LNCaP clone FGC (cell line): Measurements from ENCODE around the gene EFCAB3.

Source experiments
- DNase-seq: peaks from one replicate; pipeline ENCODE4 v3.0.0-alpha.2; 2011; ENCODE audit warnings: low read depth
- H3K4me3 ChIP-seq: 2 replicates; pipeline ENCODE4 v1.5.1; 2011; ENCODE audit warnings: mild to moderate bottlenecking, low read depth, low read length, control low read depth
- TF ChIP-seq, protein P1 (sequence below): IDR thresholded peaks from 2 replicates; pipeline ENCODE4 v1.5.1; 2012; ENCODE audit warnings: mild to moderate bottlenecking; ENCODE audit not compliant: control insufficient read depth, insufficient read depth; ENCODE audit errors: extremely low read depth

The EFCAB3 gene

DNA sequence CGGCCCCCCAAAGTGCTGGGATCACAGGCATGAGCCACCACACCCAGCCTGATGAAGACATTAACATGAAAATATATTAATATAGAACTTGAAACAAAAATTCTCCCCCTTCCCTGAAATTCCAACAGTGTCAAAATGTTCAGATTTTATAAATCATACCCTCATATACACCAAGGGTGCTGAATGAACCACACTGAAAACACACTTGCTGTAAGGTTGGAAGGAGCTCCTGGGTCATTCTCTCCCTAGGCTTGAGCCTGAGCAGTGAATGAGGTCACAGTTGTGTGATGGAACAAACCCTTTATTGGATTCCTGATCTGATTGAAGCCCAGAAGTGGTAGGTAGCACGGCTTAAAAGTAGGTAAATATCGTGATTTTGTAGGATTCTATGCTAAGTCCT lies at the start of gene EFCAB3:
Gene EFCAB3, plus strand, starts transcription at position 301 of the 400 bp plus-strand sequence. CDS start 2,427 bp downstream, outside the sequence.
- no peak for DNase-seq
- TF ChIP-seq, protein P1, sequence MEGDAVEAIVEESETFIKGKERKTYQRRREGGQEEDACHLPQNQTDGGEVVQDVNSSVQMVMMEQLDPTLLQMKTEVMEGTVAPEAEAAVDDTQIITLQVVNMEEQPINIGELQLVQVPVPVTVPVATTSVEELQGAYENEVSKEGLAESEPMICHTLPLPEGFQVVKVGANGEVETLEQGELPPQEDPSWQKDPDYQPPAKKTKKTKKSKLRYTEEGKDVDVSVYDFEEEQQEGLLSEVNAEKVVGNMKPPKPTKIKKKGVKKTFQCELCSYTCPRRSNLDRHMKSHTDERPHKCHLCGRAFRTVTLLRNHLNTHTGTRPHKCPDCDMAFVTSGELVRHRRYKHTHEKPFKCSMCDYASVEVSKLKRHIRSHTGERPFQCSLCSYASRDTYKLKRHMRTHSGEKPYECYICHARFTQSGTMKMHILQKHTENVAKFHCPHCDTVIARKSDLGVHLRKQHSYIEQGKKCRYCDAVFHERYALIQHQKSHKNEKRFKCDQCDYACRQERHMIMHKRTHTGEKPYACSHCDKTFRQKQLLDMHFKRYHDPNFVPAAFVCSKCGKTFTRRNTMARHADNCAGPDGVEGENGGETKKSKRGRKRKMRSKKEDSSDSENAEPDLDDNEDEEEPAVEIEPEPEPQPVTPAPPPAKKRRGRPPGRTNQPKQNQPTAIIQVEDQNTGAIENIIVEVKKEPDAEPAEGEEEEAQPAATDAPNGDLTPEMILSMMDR = no peak
- no peak within 1 kb of the TSS for H3K4me3 ChIP-seq

- no peak for DNase-seq
- no peak overlapping the region for H3K4me3 ChIP-seq
- TF ChIP-seq, protein P1 = no peak
Observed at GRCh38 chr17:62336527-62336926, 43.8 kb upstream of the EFCAB3 start.

GRCh38 chr17:62343764-62344270 lies 36.5 kb upstream of the EFCAB3 start:
- TF ChIP-seq, protein P1 = no peak
- H3K4me3 ChIP-seq = no peak overlapping the region
- no peak for DNase-seq

DNA sequence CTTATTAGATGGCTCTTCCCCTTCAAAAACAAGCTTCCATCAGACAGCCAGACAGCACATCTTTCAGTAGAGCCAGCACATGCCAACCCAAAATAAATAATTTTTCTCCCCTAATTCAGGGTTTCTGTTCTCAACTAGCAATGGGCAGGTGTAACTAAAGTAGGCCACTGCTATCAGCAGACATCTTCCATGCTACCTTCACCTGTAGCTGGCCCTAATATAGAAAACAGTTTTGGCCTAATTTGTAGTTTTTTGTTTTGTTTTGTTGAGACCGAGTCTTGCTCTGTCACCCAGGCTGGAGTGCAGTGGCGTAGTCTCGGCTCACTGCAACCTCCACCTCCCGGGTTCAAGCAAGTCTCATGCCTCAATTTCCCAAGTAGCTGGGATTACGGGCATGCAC lies 29.2 kb upstream of the EFCAB3 start:
- no peak overlapping the region for H3K4me3 ChIP-seq
- no peak for DNase-seq
- TF ChIP-seq, protein P1 = no peak

- TF ChIP-seq, protein P1 = no peak
- no peak for DNase-seq
- H3K4me3 ChIP-seq = no peak overlapping the region
Observed at GRCh38 chr17:62366191-62366590, 14.2 kb upstream of the EFCAB3 start.

- TF ChIP-seq, protein P1 = no peak
- DNase-seq = no peak
- H3K4me3 ChIP-seq = no peak overlapping the region
Observed at GRCh38 chr17:62381561-62381960, 1.2 kb downstream of the EFCAB3 start.

- DNase-seq = no peak
- no peak overlapping the region for H3K4me3 ChIP-seq
- TF ChIP-seq, protein P1 = no peak
Observed at GRCh38 chr17:62388856-62389255, 8.5 kb downstream of the EFCAB3 start.
